Transverse colon (tissue), 4 donors: ENCODE data around the gene PLXDC2.

Experiments
- CTCF ChIP-seq, 5 experiments: fragments of 200-600 bp in 3 of 5; fragments of 450-650 bp in 2 of 5; sonication (generic) in 3 of 5; IDR thresholded peaks; 1 replicate in 2 of 5; 2 replicates in 3 of 5; pipeline ENCODE4 v1.5.1; 2016 to 2017; ENCODE audit warnings: antibody characterized with exemption in 5 of 5, inconsistent platforms in 3 of 5, mild to moderate bottlenecking in 2 of 5, moderate library complexity in 1 of 5
- EP300 ChIP-seq: sonication (generic); formaldehyde crosslinking; IDR thresholded peaks from one replicate; pipeline ENCODE4 v1.6.1; 2017; ENCODE audit warnings: antibody characterized with exemption, low read depth
- POLR2A ChIP-seq: fragments of 450-650 bp; IDR thresholded peaks from one replicate; pipeline ENCODE4 v1.6.1; 2016; ENCODE audit warnings: antibody characterized with exemption, mild to moderate bottlenecking, moderate library complexity
- POLR2AphosphoS5 ChIP-seq, 3 donors: sonication (generic); formaldehyde crosslinking; IDR thresholded peaks; one replicate each; pipeline ENCODE4 v1.6.1; 2016; ENCODE audit warnings: antibody characterized with exemption in 3 of 3

GRCh38 chr10:19811540-19811939 lies 4.7 kb upstream of the PLXDC2 start:
- TF ChIP-seq POLR2AphosphoS5 (IDR thresholded peaks at IDR 0.05) (no peak), CTCF (IDR thresholded peaks at IDR 0.05) (peak; percentile 27 to 40 (median 37)), POLR2A (no peak), EP300 (no peak)
